Lung (tissue), 12 donors: Measurements from ENCODE around the gene MME. TPM values are rescaled to one million over a fixed set of nuclear protein-coding genes. Genes with fewer than 3 reads are reported as not detected.

Experiments used
- ATAC-seq: fragments of 200-7000 bp; cut with Tn5 transposase; one replicate; pipeline ENCODE4 v1.9.1; 2020; ENCODE audit warnings: moderate number of reproducible peaks; ENCODE audit not compliant: insufficient read depth, low FRiP score
- DNase-seq, 3 donors: peaks; one replicate each; pipeline ENCODE4 v3.0.0-alpha.2; 2013 to 2017
- H3K27ac ChIP-seq, 2 donors: one replicate each; pipeline ENCODE4 v1.5.1; 2013; ENCODE audit warnings: mild to moderate bottlenecking in 2 of 2, moderate library complexity in 2 of 2, control low read depth in 1 of 2, inconsistent platforms in 1 of 2, low read depth in 1 of 2, low read length in 1 of 2
- H3K27me3 ChIP-seq, 3 donors: one replicate each; pipeline ENCODE4 v1.5.1; 2013; ENCODE audit warnings: low read length in 2 of 3; ENCODE audit not compliant: control insufficient read depth in 3 of 3, insufficient read depth in 3 of 3
- H3K36me3 ChIP-seq, 4 donors: one replicate each; pipeline ENCODE4 v1.5.1; 2013; ENCODE audit warnings: low read length in 4 of 4, mild to moderate bottlenecking in 1 of 4, moderate library complexity in 1 of 4; ENCODE audit not compliant: control insufficient read depth in 4 of 4, insufficient read depth in 4 of 4
- H3K4me1 ChIP-seq, 5 donors: one replicate each; pipeline ENCODE4 v1.5.1; 2013; ENCODE audit warnings: low read length in 5 of 5, mild to moderate bottlenecking in 2 of 5, moderate library complexity in 1 of 5; ENCODE audit not compliant: control insufficient read depth in 5 of 5, insufficient read depth in 5 of 5
- H3K4me3 ChIP-seq: one replicate; pipeline ENCODE4 v1.5.1; 2013; ENCODE audit warnings: mild to moderate bottlenecking, control low read depth, moderate library complexity
- H3K9ac ChIP-seq, 2 donors: one replicate each; pipeline ENCODE4 v1.5.1; 2013; ENCODE audit warnings: low read length in 2 of 2, control low read depth in 1 of 2; ENCODE audit not compliant: insufficient read depth in 1 of 2
- H3K9me3 ChIP-seq, 4 donors: one replicate each; pipeline ENCODE4 v1.5.1; 2013; ENCODE audit warnings: low read length in 3 of 4, mild to moderate bottlenecking in 1 of 4, moderate library complexity in 1 of 4; ENCODE audit not compliant: control insufficient read depth in 4 of 4, insufficient read depth in 3 of 4
- CTCF ChIP-seq: IDR thresholded peaks from 2 replicates; pipeline ENCODE4 v1.5.1; 2012; ENCODE audit warnings: mild to moderate bottlenecking; ENCODE audit errors: control extremely low read depth, extremely low read depth
- WGBS, 2 donors: extraction: QIAGEN DNeasy Blood & Tissue Kit; methylation state at CpG; one replicate each; pipeline ENCODE4 v1.1.7; 2013; 5-methylcytosine and 5-hydroxymethylcytosine counted together
- polyA plus RNA-seq, 2 donors: library from polyadenylated mRNA; stranded (reverse); fragments of 200-250 nt; gene quantifications; one replicate each; pipeline ENCODE4 v1.2.1, GENCODE V29; 2013
- total RNA-seq, 2 donors: library from RNA; depleted of rRNA in 1 of 2; stranded (reverse); fragments of >200 nt in 1 of 2; gene quantifications; one replicate each; pipeline ENCODE4 v1.2.1, GENCODE V29; 2014 to 2021
- donor health status: control.
- donor health status: control.
- donor health status: Bipolar disorder and iron deficiency.
- donor health status: healthy.
- donor health status: DM: yes; HTN: yes; CAD: no.

Gene MME
- total and polyA plus RNA-seq, 4 donors = 7.9 to 41.0 (median 9.2) TPM

- Histone ChIP-seq H3K4me1 (peaks cover 0 to 2% (median 0%) of the 10 kb centered on the region in 5 donors), H3K27me3 (no peaks in the 10 kb centered on the region), H3K4me3 (no peak overlapping the region), H3K9me3 (no peaks in the 10 kb centered on the region), H3K27ac (no peak overlapping the region), H3K9ac (no peak overlapping the region), H3K36me3 (no peaks in the 10 kb centered on the region)
- TF ChIP-seq CTCF = no peak
- 71 to 81% methylated on average over 2 of the region's 2 CpGs for WGBS, 2 donors
- DNase-seq = no peak
- ATAC-seq = no peak
Measured at GRCh38 chr3:155192957-155193746, 113.0 kb downstream of the MME start.

GRCh38 chr3:155193868-155194267, 113.7 kb downstream of the MME start:
- Histone ChIP-seq H3K27ac (no peak overlapping the region), H3K4me3 (no peak overlapping the region), H3K36me3 (no peaks in the 10 kb centered on the region), H3K27me3 (no peaks in the 10 kb centered on the region), H3K9me3 (no peaks in the 10 kb centered on the region), H3K9ac (no peak overlapping the region), H3K4me1 (peaks cover 0 to 2% (median 0%) of the 10 kb centered on the region in 5 donors)
- TF ChIP-seq CTCF = no peak
- DNase-seq (no peak), ATAC-seq (no peak)
- 83 to 93% methylated on average over 2 of the region's 2 CpGs for WGBS, 2 donors

- Histone ChIP-seq H3K4me1 (peaks cover 0 to 2% (median 0%) of the 10 kb centered on the region in 5 donors), H3K9ac (no peak overlapping the region), H3K9me3 (no peaks in the 10 kb centered on the region), H3K4me3 (no peak overlapping the region), H3K36me3 (no peaks in the 10 kb centered on the region), H3K27me3 (no peaks in the 10 kb centered on the region), H3K27ac (no peak overlapping the region)
- 87 to 90% methylated on average over 8 of the region's 8 CpGs for WGBS, 2 donors
- no peak for DNase-seq
- TF ChIP-seq CTCF = no peak
- no peak for ATAC-seq
Measured at GRCh38 chr3:155194973-155195957, 115.1 kb downstream of the MME start.
